Thyroid gland (tissue), 4 donors: ENCODE data around the gene IZUMO1.
"Not testable (repeated sequence)": the region's sequence is repeated elsewhere in the genome, so short reads cannot be mapped to it uniquely, and the experiment has no call there.

Experiments
- CTCF ChIP-seq, 6 experiments: fragments of 200-600 bp in 3 of 6; fragments of 450-650 bp in 3 of 6; sonication (generic) in 3 of 6; IDR thresholded peaks; one replicate each; pipeline ENCODE4 v1.5.1; 2016 to 2019; ENCODE audit warnings: antibody characterized with exemption in 6 of 6, mild to moderate bottlenecking in 2 of 6, inconsistent platforms in 1 of 6, moderate library complexity in 1 of 6
- POLR2A ChIP-seq, 2 donors: fragments of 450-650 bp; IDR thresholded peaks; one replicate each; pipeline ENCODE4 v1.6.1; 2017; ENCODE audit warnings: antibody characterized with exemption in 2 of 2, mild to moderate bottlenecking in 2 of 2, moderate library complexity in 1 of 2

DNA sequence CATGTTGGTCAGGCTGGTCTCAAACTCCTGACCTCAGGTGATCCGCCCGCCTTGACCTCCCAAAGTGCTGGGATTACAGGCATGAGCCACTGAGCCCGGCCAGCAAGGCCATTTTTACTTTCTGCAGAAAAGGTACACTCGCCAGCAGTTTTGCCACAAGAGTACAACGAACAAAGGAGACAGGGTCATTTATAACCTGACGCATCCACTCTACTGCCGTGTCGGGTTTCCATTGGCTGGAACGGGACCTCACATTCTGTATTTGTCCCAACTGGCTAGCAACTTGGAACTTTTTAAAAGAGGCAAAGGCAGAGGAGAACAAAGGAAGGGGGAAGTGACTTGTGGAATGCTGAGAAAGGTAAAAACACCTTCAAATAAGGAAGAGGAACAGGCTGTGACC is 40.6 kb upstream of the IZUMO1 start:
- TF ChIP-seq CTCF, POLR2A (IDR thresholded peaks at IDR 0.05): not testable (repeated sequence)
